IPS DF 19.7 (cell line): Measurements from ENCODE around the gene S100A1.
"Not testable (repeated sequence)": the region's sequence is repeated elsewhere in the genome, so short reads cannot be mapped to it uniquely, and the experiment has no call there.

Experiments used
- DNase-seq: peaks from one replicate; pipeline ENCODE4 v3.0.0-alpha.2; 2013; ENCODE audit warnings: low read depth, low spot score

Gene S100A1

DNA sequence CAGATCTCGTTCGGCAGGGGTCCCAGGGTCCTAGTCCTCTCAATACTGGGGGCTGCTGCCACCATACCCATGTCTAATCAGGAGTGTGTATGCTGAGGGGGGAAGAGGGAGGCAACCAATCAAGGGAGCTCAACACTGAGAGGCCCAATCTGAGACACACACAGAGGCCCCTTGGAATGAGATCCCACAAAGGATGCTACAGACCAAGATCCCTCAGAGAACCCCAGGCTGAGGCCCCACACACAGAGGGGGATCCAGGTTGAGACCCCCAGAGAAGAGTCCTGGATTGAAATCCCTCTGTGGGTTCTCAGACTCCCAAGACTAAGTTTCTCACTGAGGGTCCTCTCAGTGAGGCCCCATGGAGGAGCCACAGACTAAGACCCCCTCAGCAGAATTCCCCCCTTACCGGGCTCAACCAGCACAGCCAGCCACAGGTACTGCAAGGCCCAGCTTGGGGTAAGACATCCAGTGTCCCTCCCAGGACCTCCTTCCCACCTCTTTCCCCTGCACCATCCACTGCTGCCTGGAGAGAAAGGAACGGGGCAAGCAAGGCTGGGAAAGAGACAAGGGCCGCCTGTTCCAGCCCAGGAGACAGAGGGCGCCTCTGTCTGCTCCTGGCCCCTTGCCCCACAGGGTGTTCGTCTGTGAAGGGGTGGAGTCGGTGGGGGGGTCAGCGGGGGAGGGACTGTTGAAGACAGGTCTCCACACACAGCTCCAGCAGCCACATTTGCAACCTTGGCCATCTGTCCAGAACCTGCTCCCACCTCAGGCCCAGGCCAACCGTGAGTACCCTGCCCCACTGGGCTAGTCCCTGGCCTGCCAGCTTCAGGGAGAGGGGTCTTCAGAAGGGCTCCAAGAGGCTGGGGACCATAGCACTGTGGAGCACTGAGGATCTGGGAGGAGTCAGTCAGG is at the start of gene S100A1:
S100A1 (plus strand) TSS at position 720 of the 912 bp plus-strand sequence. CDS start 2,088 bp downstream, outside the sequence.
- no peak for DNase-seq

DNA sequence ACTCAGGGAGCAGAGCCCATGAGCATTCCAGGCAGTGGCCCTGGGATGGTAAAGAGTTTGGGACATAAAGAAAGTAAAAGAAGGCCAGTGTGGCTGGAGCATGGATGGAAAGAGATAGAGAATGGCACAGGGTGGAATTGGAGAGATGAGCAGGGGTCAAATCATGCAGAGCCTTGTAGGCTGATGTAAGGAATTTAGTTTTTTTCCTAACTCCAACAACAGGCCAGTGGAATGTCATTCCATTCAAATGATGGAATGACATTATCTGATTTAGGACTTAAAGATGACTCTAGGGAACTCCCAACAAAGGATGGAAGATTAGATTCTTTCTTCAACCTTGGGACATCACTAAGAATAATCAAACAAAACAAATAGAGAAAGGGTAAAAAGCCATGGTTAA is 49.7 kb upstream of the S100A1 start:
- DNase-seq: no peak

DNA sequence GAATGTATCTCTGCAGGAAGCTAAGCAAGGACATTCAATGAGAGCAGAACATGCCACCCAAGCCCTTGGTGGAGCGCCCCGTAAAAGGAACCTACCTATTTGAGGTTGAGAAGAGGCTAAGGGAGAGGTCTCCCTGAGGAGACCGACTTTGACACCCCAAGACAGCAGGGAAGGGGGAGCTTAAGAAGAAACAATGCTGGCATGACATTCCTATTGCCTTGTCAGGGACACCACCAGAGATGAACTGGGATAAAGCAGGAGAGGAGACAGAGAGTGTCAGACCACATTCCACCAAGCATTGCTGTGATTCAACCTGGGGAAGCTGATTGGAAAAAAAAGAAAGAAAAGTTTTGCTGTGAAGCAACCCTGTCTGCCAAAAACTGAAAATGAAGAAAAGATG is 49.3 kb upstream of the S100A1 start:
- DNase-seq: no peak

DNA sequence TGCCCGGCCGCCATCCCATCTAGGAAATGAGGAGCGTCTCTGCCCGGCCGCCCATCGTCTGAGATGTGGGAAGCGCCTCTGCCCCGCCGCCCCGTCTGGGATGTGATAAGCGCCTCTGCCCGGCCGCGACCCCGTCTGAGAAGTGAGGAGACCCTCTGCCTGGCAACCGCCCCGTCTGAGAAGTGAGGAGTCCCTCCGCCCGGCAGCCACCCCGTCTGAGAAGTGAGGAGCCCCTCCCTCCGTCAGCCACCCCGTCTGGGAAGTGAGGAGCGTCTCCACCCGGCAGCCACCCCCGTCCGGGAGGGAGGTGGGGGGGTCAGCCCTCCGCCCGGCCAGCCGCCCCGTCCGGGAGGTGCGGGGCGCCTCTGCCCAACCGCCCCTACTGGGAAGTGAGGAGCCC is 45.4 kb upstream of the S100A1 start:
- DNase-seq: not testable (repeated sequence)

DNA sequence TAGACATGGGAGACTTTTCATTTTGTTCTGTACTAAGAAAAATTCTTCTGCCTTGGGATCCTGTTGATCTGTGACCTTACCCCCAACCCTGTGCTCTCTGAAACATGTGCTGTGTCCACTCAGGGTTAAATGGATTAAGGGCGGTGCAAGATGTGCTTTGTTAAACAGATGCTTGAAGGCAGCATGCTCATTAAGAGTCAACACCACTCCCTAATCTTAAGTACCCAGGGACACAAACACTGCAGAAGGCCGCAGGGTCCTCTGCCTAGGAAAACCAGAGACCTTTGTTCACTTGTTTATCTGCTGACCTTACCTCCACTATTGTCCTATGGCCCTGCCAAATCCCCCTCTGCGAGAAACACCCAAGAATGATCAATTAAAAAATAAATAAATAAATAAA is 44.7 kb upstream of the S100A1 start:
- not testable (repeated sequence) for DNase-seq

DNA sequence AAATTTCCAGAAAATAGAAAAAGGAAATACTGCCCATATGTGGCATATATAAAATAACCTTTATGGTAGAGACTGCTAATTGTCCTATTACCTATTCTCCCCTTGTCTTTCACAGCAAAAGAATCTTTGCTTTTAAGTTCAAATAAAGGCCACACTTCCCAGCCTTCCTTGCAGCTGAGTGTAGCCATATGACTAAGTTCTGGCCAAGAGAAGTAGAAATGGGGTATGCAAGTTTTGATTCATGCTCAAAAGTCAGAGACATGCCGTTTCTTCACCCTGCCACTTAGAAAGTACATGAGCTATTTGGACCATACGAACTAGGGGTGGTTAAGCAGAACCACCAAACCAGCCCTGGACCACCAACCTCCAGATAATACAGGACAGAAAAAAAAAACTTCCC is 44.3 kb upstream of the S100A1 start:
- DNase-seq: no peak

DNA sequence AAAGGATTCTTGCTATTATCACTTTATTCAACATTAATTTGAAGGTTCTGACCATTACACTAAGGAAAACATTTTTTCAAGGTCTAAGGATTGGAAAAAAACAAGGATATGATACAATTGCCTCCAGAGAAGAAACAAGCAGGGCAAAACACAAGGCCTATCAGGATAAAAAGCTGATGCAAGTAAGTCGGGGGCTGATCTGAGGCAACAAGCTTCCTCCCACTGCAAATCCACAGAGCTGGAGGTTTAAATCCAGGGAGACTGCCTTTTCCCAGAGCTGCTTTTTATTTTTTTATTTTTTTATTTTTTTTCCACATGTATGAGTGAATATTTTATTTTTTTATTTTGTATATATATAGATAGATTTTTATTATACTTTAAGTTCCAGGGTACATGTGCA is 43.2 kb upstream of the S100A1 start:
- no peak for DNase-seq

DNA sequence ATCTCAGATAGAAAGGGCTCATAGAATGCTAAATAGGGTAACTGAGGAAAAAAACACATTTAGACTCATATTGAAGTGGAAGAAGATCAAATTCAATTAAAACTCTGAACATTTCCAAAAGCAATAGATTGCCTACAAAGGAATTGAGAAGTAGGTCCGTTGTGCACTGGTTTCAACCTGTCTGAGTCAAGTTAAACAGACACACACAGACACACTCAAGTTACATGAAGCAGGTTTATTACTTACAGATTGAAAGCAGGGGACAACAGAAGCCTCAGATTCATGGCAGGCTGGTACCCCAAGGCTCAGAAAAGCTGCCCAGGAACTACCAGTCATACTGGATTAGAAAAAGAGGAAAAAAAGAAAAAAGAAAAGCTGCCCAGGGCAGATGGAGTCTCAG is 41.9 kb upstream of the S100A1 start:
- DNase-seq: no peak

DNA sequence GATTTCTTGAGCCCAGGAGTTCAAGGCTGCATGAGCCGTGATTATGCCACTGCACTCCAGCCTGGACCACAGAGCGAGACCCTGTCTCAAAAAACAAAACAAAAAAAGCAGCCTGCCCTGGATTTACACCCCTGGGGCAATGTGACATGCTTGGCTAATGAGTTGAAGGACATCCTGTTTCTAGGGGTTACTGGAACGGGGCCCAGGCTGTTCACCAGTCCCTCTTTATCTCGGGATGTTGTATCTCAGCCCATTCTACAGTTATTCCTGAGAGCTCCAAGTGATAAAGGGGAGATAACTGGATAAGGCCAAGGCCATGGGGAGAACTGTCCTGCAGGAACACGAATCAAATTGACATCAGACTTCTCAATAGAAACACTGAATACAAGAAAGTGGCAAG is 40.9 kb upstream of the S100A1 start:
- DNase-seq: no peak

DNA sequence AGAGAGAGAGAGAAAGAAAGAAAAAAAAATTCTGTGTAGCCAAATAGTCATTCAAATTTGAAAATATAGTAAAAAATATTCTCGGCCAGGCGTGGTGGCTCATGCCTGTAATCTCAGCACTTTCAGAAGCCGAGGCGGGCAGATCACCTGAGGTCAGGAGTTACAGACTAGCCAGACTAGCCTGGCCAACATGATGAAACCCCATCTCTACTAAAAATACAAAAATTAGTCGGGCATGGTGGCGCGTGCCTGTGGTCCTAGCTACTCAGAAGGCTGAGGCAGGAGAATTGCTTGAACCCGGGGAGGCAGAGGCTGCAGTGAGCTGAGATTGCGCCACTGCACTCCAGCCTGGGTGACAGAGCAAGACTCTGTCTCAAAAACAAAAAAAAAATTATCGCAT is 40.2 kb upstream of the S100A1 start:
- not testable (repeated sequence) for DNase-seq

DNA sequence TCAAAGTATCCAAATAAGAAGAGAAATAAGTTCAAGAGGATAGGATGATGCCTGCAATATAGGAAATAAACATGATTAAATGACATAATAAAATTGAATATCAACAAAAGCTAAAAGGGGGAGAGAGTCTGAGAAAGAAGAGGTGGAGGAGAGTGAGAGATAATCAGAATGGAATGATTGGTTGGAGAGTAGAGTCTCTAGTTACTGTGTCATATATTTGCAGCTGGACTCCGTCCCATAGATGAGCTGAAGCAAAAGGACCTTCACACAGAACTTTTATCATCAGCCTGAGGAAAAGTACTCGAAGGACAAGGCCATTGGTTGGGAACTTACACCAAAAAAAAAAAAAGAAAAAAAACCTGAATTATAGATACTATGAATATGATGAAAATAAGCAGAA is 39.8 kb upstream of the S100A1 start:
- no peak for DNase-seq

DNA sequence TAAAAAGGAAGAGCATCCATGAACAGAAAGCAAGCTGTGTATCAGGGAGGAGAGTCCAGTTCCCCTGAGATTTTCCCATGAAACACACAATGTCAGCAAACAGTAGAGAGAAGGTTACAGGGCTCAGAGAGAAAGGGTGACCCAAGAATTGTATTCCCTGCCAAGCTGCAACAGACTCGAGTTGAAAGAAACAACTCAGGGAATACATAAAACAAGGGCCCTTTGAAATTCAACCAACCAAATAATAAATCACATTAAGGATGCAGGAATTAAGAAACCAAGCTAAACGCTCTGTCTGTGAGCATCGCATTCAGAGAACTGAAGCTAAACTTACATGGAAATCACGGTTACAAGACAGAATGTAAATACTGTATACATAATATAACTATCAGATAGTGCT is 35.5 kb upstream of the S100A1 start:
- no peak for DNase-seq

DNA sequence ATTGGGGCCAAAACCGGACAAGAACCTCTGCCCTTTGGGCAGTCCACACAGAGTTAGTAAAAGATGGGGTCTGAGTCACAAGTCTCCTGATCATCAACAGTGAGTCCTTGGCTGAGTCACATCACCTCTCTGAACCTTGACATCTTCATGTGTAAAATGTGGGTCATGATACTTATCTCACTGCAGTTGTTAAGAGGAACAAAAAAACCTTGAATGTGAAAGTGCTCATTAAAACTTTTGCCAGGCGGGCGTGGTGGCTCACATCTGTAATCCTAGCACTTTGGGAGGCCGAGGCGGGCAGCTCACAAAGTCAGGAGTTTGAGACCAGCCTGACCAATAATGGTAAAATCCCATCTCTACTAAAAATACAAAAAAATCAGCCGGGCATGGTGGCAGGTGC is 31.0 kb upstream of the S100A1 start:
- DNase-seq: no peak

DNA sequence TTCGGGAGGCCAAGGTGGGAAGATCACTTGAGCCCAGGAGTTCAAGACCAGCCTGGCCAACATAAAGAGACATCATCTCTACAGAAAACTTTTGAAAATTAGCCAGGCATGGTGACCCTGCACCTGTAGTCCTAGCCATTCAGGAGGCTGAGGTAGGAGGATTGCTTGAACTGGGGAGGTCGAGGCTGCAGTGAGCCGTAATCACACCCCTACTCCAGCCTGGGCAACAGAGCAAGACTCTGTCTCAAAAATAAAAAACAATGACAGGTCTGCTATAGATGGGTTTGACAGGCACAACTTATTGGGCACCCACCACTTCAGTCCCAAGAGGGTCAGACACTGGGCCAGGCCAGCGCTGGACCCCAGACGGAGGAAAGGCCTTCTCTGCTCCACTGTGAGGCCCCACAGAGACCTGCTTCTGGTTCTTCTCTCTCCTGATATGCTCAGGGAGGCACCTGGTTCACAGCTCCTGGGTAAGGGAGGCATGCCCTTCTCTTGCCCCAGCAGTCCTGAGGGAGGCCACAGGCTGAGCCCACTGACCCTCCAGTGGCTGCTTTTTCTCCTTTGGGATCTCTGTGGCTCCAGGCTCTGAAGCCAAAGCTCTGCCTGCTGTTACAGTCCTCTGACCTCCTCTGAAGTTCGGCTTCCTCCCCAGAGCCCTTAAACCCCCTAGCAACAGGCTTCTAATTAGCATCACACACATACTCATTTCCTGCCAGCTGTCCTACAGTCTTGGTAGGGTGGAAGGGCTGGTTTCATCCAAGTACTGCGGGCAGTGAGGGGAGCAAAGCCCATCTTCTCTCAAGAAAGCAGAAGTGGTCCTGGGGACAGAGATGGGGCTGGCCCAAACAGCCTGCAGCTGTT is 29.7 kb upstream of the S100A1 start:
- peak; percentile 94 for DNase-seq

DNA sequence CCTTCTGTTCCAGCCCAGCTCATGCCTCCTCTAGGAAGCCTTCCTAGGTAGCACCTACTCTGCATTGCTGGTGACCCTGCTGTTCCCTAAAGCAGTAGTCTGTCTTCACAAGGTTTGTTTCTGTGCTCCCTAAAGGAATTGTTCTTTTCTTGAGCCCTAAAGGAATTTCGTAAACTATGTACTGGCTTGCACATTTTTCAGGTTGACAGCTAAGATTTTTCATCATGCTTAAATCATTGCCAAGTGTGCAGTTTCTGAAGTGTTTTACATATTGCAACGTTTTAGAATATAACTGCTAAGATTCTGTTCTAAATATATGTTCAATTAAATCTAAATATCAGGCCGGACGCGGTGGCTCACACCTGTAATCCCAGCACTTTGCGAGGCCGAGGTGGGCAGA is 28.4 kb upstream of the S100A1 start:
- DNase-seq: no peak

DNA sequence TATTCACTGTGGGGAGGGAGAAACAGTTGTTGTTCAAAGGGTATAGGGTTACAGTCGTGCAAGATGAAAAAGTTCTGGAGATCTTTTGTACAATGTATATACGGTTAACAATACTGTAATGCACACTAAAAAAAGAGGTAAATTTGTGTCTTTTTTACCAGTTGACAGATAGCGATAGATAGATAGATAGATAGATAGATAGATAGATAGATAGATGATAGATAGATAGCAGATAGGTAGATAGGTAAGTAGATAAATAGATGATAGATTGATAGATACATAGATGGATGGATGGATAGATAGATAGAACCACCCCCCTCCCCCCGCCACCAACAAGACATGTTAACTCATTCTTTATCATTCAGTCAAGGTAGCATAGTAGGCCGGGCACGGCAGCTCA is 25.5 kb upstream of the S100A1 start:
- no peak for DNase-seq

DNA sequence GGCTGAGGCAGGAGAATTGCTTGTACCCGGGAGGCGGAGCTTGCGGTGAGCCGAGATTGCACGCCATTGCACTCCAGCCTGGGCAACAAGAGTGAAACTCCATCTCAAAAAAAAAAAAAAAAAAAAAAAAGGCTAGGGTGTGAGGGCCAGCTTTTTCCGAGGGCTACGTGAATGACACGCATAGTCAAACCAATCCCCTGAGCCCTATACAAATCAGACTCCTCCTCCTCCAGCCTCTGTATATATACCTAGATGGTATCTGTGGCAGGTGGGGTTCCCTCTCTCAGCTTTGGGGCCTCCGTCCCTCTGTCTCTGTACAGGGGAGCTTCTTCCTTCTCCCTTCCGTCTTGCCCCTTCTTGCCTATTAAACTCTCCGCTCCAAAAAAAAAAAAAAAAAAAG is 22.0 kb upstream of the S100A1 start:
- no peak for DNase-seq

DNA sequence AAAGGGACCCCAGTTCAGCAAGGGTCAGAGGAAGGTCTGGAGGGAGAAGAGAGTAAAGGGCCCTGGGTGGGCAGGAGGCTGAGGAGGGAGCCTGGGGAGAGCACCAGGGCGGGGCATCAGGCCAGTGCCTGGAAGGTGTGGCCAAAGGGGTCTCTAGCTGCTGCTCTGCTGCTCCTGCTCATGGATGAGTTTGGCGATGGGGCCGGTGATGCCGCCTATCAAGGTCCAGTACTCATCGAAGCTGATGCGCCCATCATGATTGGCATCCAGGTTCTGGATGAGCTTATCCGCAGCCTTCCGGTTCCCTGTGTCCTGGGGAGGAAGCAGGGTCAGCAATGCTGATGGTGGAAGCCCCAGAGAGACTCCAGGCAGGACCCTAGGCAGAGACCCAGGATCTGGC is 20.9 kb upstream of the S100A1 start:
- no peak for DNase-seq

DNA sequence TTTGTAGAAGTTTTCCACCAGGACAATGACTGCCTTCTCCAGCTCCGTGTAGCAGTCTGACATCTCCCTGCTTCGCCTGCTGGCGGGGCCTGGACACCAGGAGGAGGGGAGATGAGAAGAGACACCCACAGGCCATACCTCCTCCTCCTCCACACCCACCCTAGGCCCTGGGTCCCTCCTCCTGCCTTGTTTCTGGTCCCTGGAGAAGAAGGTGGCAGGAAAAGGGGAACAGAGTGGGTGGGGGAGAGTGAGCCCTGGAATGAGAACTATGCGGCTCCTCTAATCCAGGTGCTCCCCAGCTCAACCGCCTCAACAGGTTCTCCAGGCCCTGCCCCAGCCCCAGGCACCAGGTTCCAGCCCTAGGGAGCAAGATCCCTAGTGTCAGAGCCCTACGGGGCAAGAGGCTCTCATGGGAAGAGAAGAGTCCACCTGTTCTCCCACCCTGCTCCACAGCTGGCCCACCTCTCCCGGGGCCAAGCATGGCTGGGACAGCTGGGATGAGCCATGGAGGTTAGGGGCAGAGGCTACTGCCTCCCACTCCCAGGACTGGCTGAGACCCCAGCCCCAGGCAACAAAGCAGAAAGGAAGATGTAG is 20.0 kb upstream of the S100A1 start:
- DNase-seq: no peak

DNA sequence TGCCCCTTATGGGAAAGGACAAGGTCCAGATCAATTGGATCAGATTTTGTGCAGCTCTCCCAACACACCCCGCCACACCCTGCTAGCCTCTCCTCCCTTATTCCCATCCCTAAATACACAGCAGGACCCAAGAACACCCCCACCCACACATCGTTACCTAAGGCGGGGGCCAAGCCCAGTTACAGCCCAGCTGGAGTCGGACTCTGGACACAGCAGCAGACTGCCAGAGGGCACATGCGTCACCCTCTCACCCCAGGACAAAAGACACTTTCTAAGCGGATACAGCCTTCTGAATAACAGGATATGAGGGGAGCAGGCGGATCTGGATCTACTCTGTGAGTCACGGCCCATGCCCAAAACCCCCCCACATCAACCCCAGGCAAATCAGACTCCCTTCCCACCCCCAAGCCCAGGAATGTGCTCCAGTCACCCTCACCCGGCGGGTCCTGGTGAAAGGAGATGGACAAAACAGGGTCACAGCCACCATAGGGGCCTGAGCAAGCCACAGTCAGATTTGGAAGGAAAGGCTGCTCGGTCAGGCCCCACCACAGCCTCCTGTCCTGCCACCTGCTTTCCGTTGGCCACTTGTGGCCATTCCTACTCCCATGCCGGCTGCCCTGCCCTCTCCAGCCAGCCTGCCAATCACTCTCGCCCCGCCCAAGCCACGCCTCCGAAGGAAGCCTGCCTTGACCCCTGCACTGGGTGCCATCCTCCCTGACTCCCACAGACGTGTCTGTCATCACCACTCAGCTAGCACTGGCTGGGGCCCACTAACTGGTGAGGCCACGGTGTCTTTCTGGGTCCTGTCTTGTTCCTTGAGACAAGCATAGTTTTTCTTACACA is 19.3 kb upstream of the S100A1 start:
- no peak for DNase-seq

DNA sequence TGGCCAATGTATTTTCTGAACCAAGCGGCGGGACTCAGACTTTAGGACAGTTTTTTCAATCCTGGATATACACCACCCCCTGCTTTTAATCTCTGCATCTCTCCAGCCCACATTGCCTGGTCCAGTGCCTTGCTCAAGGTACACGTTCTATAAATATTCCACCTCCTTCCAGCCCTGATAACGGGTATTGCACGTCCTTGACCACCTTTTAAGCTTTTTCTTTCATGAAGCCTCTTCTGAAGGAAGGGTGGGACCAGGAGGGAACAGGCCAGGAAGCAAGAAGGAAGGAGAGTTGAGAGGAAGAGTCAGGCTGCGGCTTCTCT is 18.7 kb upstream of the S100A1 start:
- DNase-seq: no peak

DNA sequence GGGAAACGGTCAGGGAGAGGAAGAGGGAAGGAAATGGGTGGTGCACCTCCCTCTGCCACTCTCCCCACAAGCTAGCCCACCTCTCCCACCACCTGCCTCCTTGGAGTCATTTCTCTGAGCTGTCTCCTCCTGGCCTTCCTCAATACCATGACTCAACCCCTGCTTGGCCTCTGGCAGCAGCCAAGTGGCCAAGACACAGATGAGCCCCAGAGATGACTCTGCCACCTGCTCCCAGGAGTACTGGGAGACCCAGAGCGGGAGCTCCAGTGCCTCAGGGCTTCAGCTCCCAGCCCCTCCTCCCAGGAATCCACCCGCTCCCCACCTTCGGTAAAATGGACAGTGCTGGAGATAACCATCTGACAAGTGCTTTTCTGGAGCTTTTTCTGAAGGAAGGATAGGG is 17.9 kb upstream of the S100A1 start:
- no peak for DNase-seq
